Measurements from ENCODE around the gene CD300E.
A peak's percentile ranks its signal among the peaks of the same experiment; 100 is the strongest.

CD300E gene

GRCh38 chr17:74618451-74618850 lies 5.1 kb downstream of the CD300E start:
- TF ChIP-seq Cebpa-rat (IDR thresholded peaks at IDR 0.05), result no peak
- Histone ChIP-seq H3K4me2 (no peak overlapping the region), H3K27me3 (no peaks in the 10 kb centered on the region)

DNA sequence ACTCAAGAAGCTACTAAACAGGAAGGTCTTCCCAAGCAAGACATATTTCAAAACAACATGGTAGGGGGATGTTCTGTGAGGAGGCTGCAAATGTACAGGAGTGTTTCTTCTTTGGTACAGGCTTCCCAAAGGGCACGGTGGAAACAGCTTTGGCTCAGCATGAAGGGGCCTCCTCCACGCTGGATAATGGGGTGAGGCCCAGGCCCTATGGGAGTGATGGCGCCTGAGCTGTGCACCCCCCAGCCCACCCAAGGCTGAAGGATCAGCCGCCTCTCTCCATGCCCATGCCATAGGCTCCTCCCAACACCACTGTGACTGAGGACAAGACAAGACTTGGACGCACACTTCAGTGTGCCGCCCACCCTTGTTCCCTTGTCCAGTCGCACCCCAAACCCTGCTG lies 6.8 kb downstream of the CD300E start:
- H3K36me3 ChIP-seq, result no peaks in the 10 kb centered on the region
- H3K27ac ChIP-seq, result no peak overlapping the region
- H3K4me1 ChIP-seq, result peaks cover 17% of the 10 kb centered on the region
- peaks cover 8% of the 10 kb centered on the region; the same call in 1 of the 2 replicates for H3K27me3 ChIP-seq
- no peak overlapping the region for H3K4me2 ChIP-seq
- no peaks in the 10 kb centered on the region for H3K9me3 ChIP-seq
- H3K4me3 ChIP-seq, result no peak overlapping the region
- no peak overlapping the region for H3K9ac ChIP-seq
- no peaks in the 10 kb centered on the region; the same call in 1 of the 2 replicates for H4K20me1 ChIP-seq
- TF ChIP-seq Cebpa-rat (IDR thresholded peaks at IDR 0.05), result no peak

More at GRCh38 chr17:74618451-74618850, 5.1 kb downstream of the CD300E start:
- Histone ChIP-seq H3K27ac (no peak overlapping the region), H3K9ac (no peak overlapping the region), H3K9me3 (no peaks in the 10 kb centered on the region), H3K4me3 (no peak overlapping the region), H4K20me1 (no peaks in the 10 kb centered on the region; the same call in 1 of the 2 replicates), H3K4me1 (no peaks in the 10 kb centered on the region; the same call in 1 of the 2 replicates), H3K36me3 (no peaks in the 10 kb centered on the region)

- H3K9me3 ChIP-seq, result peaks cover 9% of the 10 kb centered on the region
- no peak overlapping the region for H3K27ac ChIP-seq
- H3K4me3 ChIP-seq, result no peak overlapping the region
- H3K4me2 ChIP-seq, result peak overlapping the region; percentile 73
- peaks cover 26% of the 10 kb centered on the region for H3K4me1 ChIP-seq
- no peaks in the 10 kb centered on the region; the same call in 1 of the 2 replicates for H4K20me1 ChIP-seq
- TF ChIP-seq Cebpa-rat (IDR thresholded peaks at IDR 0.05), result no peak
- H3K36me3 ChIP-seq, result no peaks in the 10 kb centered on the region
- H3K9ac ChIP-seq, result no peak overlapping the region
- peaks cover 15% of the 10 kb centered on the region for H3K27me3 ChIP-seq
Measured at GRCh38 chr17:74612046-74612445, 11.5 kb downstream of the CD300E start.

- no peak overlapping the region for H3K27ac ChIP-seq
- peaks cover 15% of the 10 kb centered on the region for H3K9me3 ChIP-seq
- H3K27me3 ChIP-seq, result peaks cover 34% of the 10 kb centered on the region
- no peak overlapping the region for H3K4me2 ChIP-seq
- no peak overlapping the region for H3K4me3 ChIP-seq
- H4K20me1 ChIP-seq, result peaks cover 1% of the 10 kb centered on the region; the same call in 1 of the 2 replicates
- no peak for TF ChIP-seq Cebpa-rat (IDR thresholded peaks at IDR 0.05)
- H3K4me1 ChIP-seq, result peaks cover 45% of the 10 kb centered on the region
- H3K9ac ChIP-seq, result no peak overlapping the region
- no peaks in the 10 kb centered on the region for H3K36me3 ChIP-seq
Measured at GRCh38 chr17:74610108-74610507, 13.4 kb downstream of the CD300E start.

GRCh38 chr17:74608511-74608910 lies 15.0 kb downstream of the CD300E start:
- Histone ChIP-seq H3K4me3 (no peak overlapping the region), H3K4me2 (no peak overlapping the region), H3K36me3 (no peaks in the 10 kb centered on the region), H3K4me1 (peaks cover 61% of the 10 kb centered on the region), H4K20me1 (peaks cover 17% of the 10 kb centered on the region), H3K27ac (no peak overlapping the region), H3K9me3 (peaks cover 15% of the 10 kb centered on the region), H3K27me3 (peaks cover 38% of the 10 kb centered on the region), H3K9ac (no peak overlapping the region)
- TF ChIP-seq Cebpa-rat (IDR thresholded peaks at IDR 0.05), result no peak

- Histone ChIP-seq H3K36me3 (no peaks in the 10 kb centered on the region), H3K4me1 (peaks cover 62% of the 10 kb centered on the region), H3K9me3 (peaks cover 15% of the 10 kb centered on the region), H3K4me3 (no peak overlapping the region), H3K27ac (no peak overlapping the region), H4K20me1 (peaks cover 30% of the 10 kb centered on the region), H3K4me2 (peak overlapping the region; percentile 22; the same call in 1 of the 2 replicates), H3K9ac (no peak overlapping the region), H3K27me3 (peaks cover 46% of the 10 kb centered on the region)
- no peak for TF ChIP-seq Cebpa-rat (IDR thresholded peaks at IDR 0.05)
Measured at GRCh38 chr17:74607221-74607620, 16.3 kb downstream of the CD300E start.

DNA sequence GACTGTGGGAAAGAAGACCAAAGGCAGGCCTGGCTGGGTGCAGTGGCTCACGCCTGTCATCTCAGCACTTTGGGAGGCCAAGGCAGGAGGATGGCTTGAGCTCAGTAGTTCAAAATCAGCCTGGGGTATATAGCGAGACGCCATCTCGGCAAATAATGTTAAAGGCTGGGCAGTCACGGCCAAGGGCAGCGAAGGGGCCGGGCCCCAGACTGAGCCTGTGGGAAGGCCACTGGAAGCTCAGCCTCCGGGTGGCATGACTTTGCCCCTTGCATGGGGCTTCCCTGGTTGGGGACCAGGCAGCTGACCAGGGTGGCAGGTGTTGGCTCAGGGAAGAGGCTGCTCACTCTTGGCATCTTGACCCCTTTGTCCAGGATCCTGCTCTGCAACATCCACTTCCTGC lies 17.5 kb downstream of the CD300E start:
- Histone ChIP-seq H4K20me1 (peaks cover 30% of the 10 kb centered on the region), H3K4me1 (peaks cover 64% of the 10 kb centered on the region), H3K9ac (no peak overlapping the region), H3K27me3 (peaks cover 44% of the 10 kb centered on the region), H3K27ac (no peak overlapping the region), H3K4me3 (no peak overlapping the region), H3K36me3 (no peaks in the 10 kb centered on the region), H3K4me2 (peak overlapping the region; percentile 29; the same call in 1 of the 2 replicates), H3K9me3 (peaks cover 15% of the 10 kb centered on the region)
- TF ChIP-seq Cebpa-rat (IDR thresholded peaks at IDR 0.05), result no peak

- Histone ChIP-seq H3K27ac (no peak overlapping the region), H3K9me3 (peaks cover 15% of the 10 kb centered on the region), H3K27me3 (peaks cover 44% of the 10 kb centered on the region), H3K36me3 (no peaks in the 10 kb centered on the region), H4K20me1 (peaks cover 30% of the 10 kb centered on the region), H3K4me2 (peak overlapping the region; percentile 80), H3K4me3 (no peak overlapping the region), H3K9ac (no peak overlapping the region), H3K4me1 (peaks cover 68% of the 10 kb centered on the region)
- no peak for TF ChIP-seq Cebpa-rat (IDR thresholded peaks at IDR 0.05)
Measured at GRCh38 chr17:74605361-74605760, 18.2 kb downstream of the CD300E start.

DNA sequence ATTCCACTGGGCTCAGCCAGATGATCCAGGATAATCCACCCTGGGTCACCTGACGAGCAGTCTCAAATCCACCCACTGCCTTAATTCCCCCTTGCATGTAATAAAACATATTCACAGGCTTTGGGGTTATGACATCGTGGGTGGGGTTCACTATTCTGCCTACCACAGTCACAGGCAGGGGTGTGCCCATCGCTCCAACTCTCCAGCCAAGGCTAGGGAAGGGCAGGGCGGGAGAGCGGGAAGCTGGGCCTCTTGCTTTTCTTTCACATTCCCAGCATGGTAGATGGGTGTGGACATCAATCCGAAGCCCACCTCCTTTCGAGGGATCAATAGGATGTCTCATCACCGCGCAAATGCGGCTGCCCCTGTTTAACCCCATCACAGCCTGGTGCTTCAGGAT lies 18.8 kb downstream of the CD300E start:
- no peak overlapping the region for H3K27ac ChIP-seq
- no peak overlapping the region for H3K4me3 ChIP-seq
- H3K4me2 ChIP-seq, result peak overlapping the region; percentile 80
- H3K36me3 ChIP-seq, result no peaks in the 10 kb centered on the region
- H3K4me1 ChIP-seq, result peaks cover 73% of the 10 kb centered on the region
- H4K20me1 ChIP-seq, result peaks cover 30% of the 10 kb centered on the region
- no peak for TF ChIP-seq Cebpa-rat (IDR thresholded peaks at IDR 0.05)
- peaks cover 15% of the 10 kb centered on the region for H3K9me3 ChIP-seq
- H3K27me3 ChIP-seq, result peaks cover 44% of the 10 kb centered on the region
- no peak overlapping the region for H3K9ac ChIP-seq

DNA sequence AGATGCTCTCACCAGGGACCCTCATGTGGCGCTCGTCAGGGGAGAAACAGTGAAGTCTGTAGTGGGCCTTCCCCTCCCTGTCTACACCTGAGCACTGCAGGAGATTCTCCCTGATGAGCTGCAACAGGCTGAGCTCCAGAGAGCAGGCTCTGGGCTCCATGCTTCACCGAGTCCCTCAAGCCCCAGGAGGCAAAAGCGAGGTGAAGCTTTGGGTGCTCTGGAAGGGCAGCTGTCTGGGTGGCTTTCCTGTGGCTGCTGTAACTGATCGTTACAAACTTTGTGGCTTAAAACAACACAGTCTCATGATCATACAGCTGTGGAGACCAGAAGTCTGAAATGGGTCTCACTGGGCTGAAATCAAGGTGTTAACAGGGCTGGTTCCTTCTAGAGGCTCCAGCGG lies 19.3 kb downstream of the CD300E start:
- Histone ChIP-seq H4K20me1 (peaks cover 34% of the 10 kb centered on the region), H3K4me3 (no peak overlapping the region), H3K4me1 (peaks cover 79% of the 10 kb centered on the region), H3K9me3 (peaks cover 15% of the 10 kb centered on the region), H3K9ac (no peak overlapping the region), H3K27me3 (peaks cover 44% of the 10 kb centered on the region), H3K4me2 (peak overlapping the region; percentile 80), H3K27ac (peak overlapping the region; percentile 51; the same call in 1 of the 2 replicates), H3K36me3 (no peaks in the 10 kb centered on the region)
- no peak for TF ChIP-seq Cebpa-rat (IDR thresholded peaks at IDR 0.05)

- no peak for TF ChIP-seq Cebpa-rat (IDR thresholded peaks at IDR 0.05)
- H3K4me1 ChIP-seq, result peaks cover 84% of the 10 kb centered on the region
- H3K27me3 ChIP-seq, result peaks cover 44% of the 10 kb centered on the region
- peak overlapping the region; percentile 51; the same call in 1 of the 2 replicates for H3K27ac ChIP-seq
- H3K9ac ChIP-seq, result no peak overlapping the region
- peak overlapping the region; percentile 80 for H3K4me2 ChIP-seq
- no peak overlapping the region for H3K4me3 ChIP-seq
- peaks cover 15% of the 10 kb centered on the region for H3K9me3 ChIP-seq
- peaks cover 38% of the 10 kb centered on the region for H4K20me1 ChIP-seq
- H3K36me3 ChIP-seq, result no peaks in the 10 kb centered on the region
Measured at GRCh38 chr17:74603746-74604145, 19.8 kb downstream of the CD300E start.

Data from BLaER1 (cell line).